ENCODE measurements around the gene TENT4A.

TENT4A gene

GRCh38 chr5:6725421-6725820 lies 12.2 kb downstream of the TENT4A start:
- Histone ChIP-seq H3K36me3 (ENCODE audit: insufficient read depth, low read length) (peaks cover 12% of the 10 kb centered on the region; the same call in 1 of the 2 replicates), H3K4me1 (ENCODE audit: insufficient read depth, low read length) (peaks cover 16% of the 10 kb centered on the region), H3K9me3 (ENCODE audit: insufficient read depth, low read depth, low read length) (no peaks in the 10 kb centered on the region)

DNA sequence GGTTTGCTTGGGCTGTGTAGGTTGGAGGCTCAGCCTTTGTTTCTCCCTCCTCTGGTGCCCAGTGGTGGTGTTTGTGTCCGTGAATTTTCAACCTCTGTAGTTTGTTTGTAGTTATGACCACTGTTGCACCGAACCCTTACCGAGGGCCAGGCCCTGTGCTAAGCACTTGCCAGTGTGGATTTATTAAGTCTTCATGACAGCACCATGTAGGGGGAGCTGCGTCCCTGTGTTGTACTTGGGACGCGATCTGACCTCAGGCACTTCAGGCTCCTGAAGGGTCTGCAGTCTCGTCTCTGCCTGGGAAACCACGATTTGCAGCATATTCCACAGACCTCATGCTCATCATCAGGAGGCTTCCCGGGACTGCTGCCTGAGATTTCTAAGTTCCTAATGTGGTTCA lies 12.8 kb downstream of the TENT4A start:
- no peak overlapping the region for H3K27ac ChIP-seq (ENCODE audit: low read depth, low read length)
- H3K36me3 ChIP-seq (ENCODE audit: insufficient read depth, low read length), result peaks cover 12% of the 10 kb centered on the region; the same call in 1 of the 2 replicates
- no peak overlapping the region for H3K9ac ChIP-seq (ENCODE audit: low read depth, low read length)
- H3K4me1 ChIP-seq (ENCODE audit: insufficient read depth, low read length), result peaks cover 13% of the 10 kb centered on the region
- H3K4me3 ChIP-seq (ENCODE audit: low read length), result no peak overlapping the region
- WGBS, result 90% methylated on average over 9 of the region's 9 CpGs
- H3K27me3 ChIP-seq (ENCODE audit: insufficient read depth, low read length), result no peaks in the 10 kb centered on the region
- no peaks in the 10 kb centered on the region for H3K9me3 ChIP-seq (ENCODE audit: insufficient read depth, low read depth, low read length)

More at GRCh38 chr5:6725421-6725820, 12.2 kb downstream of the TENT4A start:
- H3K27me3 ChIP-seq (ENCODE audit: insufficient read depth, low read length), result no peaks in the 10 kb centered on the region
- no peak overlapping the region for H3K9ac ChIP-seq (ENCODE audit: low read depth, low read length)
- 91% methylated on average over 3 of the region's 4 CpGs for WGBS
- H3K4me3 ChIP-seq (ENCODE audit: low read length), result no peak overlapping the region
- no peak overlapping the region for H3K27ac ChIP-seq (ENCODE audit: low read depth, low read length)

DNA sequence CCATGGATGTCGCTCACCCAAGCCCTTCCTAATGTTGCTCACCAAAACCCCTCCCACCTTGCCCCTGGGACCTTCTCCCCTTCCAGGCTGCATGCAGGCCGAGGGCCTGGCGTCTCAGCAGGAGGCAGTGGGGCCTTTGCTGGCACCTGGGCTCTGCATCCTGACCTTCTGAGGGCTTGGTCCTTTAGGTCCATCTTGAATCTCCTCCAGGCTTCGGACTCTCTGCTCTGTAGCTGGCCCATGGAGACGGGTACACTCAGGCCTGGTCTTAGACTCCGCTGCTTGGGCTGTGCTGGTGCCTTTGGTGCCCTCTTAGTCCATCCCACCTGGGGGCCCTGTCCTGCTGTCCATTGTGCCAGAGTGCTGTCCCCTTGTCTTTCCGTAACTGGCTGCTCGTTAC lies 14.0 kb downstream of the TENT4A start:
- Histone ChIP-seq H3K36me3 (ENCODE audit: insufficient read depth, low read length) (peaks cover 12% of the 10 kb centered on the region; the same call in 1 of the 2 replicates), H3K4me1 (ENCODE audit: insufficient read depth, low read length) (peaks cover 9% of the 10 kb centered on the region), H3K4me3 (ENCODE audit: low read length) (no peak overlapping the region), H3K27ac (ENCODE audit: low read depth, low read length) (no peak overlapping the region), H3K27me3 (ENCODE audit: insufficient read depth, low read length) (no peaks in the 10 kb centered on the region), H3K9me3 (ENCODE audit: insufficient read depth, low read depth, low read length) (no peaks in the 10 kb centered on the region), H3K9ac (ENCODE audit: low read depth, low read length) (no peak overlapping the region)
- 95% methylated on average over 8 of the region's 8 CpGs for WGBS

- Histone ChIP-seq H3K27me3 (ENCODE audit: insufficient read depth, low read length) (no peaks in the 10 kb centered on the region), H3K9ac (ENCODE audit: low read depth, low read length) (no peak overlapping the region), H3K27ac (ENCODE audit: low read depth, low read length) (no peak overlapping the region), H3K4me3 (ENCODE audit: low read length) (no peak overlapping the region), H3K36me3 (ENCODE audit: insufficient read depth, low read length) (peaks cover 12% of the 10 kb centered on the region; the same call in 1 of the 2 replicates), H3K9me3 (ENCODE audit: insufficient read depth, low read depth, low read length) (no peaks in the 10 kb centered on the region), H3K4me1 (ENCODE audit: insufficient read depth, low read length) (peaks cover 6% of the 10 kb centered on the region; the same call in 1 of the 2 replicates)
- WGBS, result 78% methylated on average over 17 of the region's 17 CpGs
Observed at GRCh38 chr5:6728011-6728794, 15.0 kb downstream of the TENT4A start.

- Histone ChIP-seq H3K9me3 (ENCODE audit: insufficient read depth, low read depth, low read length) (no peaks in the 10 kb centered on the region), H3K36me3 (ENCODE audit: insufficient read depth, low read length) (peaks cover 7% of the 10 kb centered on the region; the same call in 1 of the 2 replicates), H3K27ac (ENCODE audit: low read depth, low read length) (no peak overlapping the region), H3K9ac (ENCODE audit: low read depth, low read length) (no peak overlapping the region), H3K4me1 (ENCODE audit: insufficient read depth, low read length) (peaks cover 6% of the 10 kb centered on the region; the same call in 1 of the 2 replicates), H3K27me3 (ENCODE audit: insufficient read depth, low read length) (no peaks in the 10 kb centered on the region), H3K4me3 (ENCODE audit: low read length) (no peak overlapping the region)
- no CpG with 5 or more reads among the region's 1 CpG for WGBS
Observed at GRCh38 chr5:6728795-6729183, 15.6 kb downstream of the TENT4A start.

DNA sequence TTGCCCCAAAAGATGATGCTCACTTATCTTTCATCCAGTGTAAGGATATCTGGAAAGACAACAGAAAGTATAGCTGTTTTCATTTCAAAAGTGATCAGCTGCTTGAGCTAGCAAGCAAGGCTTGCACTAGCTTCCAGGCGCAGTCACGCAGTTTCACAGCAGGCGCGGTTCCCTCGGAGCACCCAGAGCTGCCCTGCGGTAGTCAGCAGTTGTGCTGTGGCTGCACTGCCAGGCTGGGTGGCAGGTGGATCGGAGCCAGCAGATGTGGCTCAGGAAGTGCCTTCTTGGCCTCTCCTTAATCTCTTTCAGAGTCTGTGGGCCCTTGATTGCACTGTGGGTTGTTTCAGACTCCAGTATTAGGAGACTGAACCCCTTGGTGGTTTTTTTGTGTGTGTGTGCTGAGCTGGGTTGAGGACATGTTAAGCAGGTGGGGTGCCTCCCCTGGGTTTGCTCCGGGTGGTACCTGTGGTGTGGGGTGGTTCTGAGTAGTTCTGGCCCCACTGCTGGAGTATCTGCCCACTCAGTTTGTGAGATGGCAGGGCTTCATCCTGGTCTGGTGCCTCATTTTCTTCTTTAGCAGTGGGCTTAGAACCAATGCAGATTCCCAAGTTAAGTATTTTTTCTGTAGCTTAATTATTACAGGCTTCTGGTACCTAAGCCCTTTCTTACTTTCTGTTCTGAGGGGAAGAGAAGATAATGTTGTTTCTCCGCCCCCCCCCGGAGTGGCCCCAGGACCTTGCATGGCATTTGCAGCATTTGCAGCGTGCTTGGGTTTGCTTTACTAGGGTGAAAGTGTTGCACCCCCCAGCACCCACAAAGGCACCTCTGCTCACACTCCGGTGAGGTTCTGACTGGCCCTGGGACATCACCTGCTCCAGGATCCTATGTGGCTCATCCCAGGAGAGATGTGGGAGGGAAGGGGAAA lies 16.4 kb downstream of the TENT4A start:
- 96% methylated on average over 9 of the region's 12 CpGs for WGBS
- Histone ChIP-seq H3K27ac (ENCODE audit: low read depth, low read length) (no peak overlapping the region), H3K4me3 (ENCODE audit: low read length) (no peak overlapping the region)

DNA sequence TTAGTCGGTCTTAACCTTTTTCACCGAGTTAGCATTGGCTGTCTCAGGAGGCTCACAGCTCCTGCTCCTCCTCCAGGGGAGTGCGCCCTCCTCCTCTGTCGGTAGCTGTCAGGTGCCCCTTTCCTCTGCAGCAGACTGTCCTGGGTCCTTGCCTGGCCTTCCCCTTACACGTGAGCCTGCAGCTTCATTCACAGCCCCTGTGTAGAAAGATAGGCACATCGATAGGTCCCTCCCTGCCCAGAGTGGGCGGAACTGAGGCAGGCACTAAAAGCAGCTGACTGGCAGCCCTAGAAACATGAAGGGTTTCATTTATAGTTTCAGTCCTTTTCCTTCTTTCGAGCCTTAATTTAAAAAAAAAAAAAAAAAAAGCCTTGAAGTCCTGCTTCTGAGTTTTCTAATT lies 17.2 kb downstream of the TENT4A start:
- WGBS, result 70% methylated on average over 8 of the region's 8 CpGs
- Histone ChIP-seq H3K36me3 (ENCODE audit: insufficient read depth, low read length) (no peaks in the 10 kb centered on the region), H3K4me1 (ENCODE audit: insufficient read depth, low read length) (peaks cover 6% of the 10 kb centered on the region; the same call in 1 of the 2 replicates), H3K9me3 (ENCODE audit: insufficient read depth, low read depth, low read length) (no peaks in the 10 kb centered on the region), H3K4me3 (ENCODE audit: low read length) (no peak overlapping the region), H3K9ac (ENCODE audit: low read depth, low read length) (no peak overlapping the region), H3K27me3 (ENCODE audit: insufficient read depth, low read length) (no peaks in the 10 kb centered on the region), H3K27ac (ENCODE audit: low read depth, low read length) (no peak overlapping the region)

More for the DNA sequence above, 16.4 kb downstream of the TENT4A start:
- Histone ChIP-seq H3K9ac (ENCODE audit: low read depth, low read length) (no peak overlapping the region), H3K27me3 (ENCODE audit: insufficient read depth, low read length) (no peaks in the 10 kb centered on the region), H3K36me3 (ENCODE audit: insufficient read depth, low read length) (no peaks in the 10 kb centered on the region; the same call in 1 of the 2 replicates), H3K9me3 (ENCODE audit: insufficient read depth, low read depth, low read length) (no peaks in the 10 kb centered on the region), H3K4me1 (ENCODE audit: insufficient read depth, low read length) (peaks cover 6% of the 10 kb centered on the region; the same call in 1 of the 2 replicates)

- 91% methylated on average over 3 of the region's 3 CpGs for WGBS
- Histone ChIP-seq H3K27me3 (ENCODE audit: insufficient read depth, low read length) (no peaks in the 10 kb centered on the region), H3K27ac (ENCODE audit: low read depth, low read length) (no peak overlapping the region), H3K4me1 (ENCODE audit: insufficient read depth, low read length) (peaks cover 6% of the 10 kb centered on the region; the same call in 1 of the 2 replicates), H3K9ac (ENCODE audit: low read depth, low read length) (no peak overlapping the region), H3K36me3 (ENCODE audit: insufficient read depth, low read length) (no peaks in the 10 kb centered on the region), H3K9me3 (ENCODE audit: insufficient read depth, low read depth, low read length) (no peaks in the 10 kb centered on the region), H3K4me3 (ENCODE audit: low read length) (no peak overlapping the region)
Observed at GRCh38 chr5:6730807-6731206, 17.6 kb downstream of the TENT4A start.

DNA sequence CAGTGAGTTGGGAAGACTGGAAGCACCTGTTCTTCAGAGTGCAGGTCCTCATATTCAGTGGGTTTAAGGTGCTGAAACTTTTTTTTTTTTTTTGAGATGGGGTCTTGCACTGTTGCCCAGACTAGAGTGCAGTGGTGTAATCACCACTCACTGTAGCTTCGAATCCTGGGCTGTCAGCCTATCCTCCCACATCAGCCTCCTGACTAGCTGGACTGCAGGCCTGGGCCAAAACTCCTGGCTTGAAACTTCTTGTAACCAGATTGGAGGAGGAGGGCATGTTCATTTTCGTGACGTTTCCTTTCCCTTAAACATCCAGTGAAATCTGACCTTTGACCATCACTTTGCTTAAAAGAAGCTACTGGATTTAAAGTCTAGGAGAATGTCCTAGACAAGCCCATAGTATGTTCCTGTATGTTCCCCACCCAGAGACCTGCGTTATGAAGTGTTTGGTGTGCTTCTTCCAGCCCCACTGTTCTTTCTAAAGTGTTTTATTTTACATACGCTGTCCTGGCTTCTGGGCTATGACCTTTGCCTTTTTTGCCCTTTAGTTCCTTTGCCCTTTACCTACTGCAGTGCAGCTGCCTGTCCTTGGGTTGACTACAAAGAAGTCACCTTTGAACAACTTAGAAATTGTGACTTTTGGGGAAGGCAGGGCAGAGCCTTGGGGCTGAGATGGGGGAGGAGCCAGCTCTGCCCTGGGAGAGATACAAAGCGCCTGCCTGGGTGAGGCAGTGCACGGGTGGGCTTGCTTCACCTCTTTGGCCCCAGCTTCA lies 18.4 kb downstream of the TENT4A start:
- Histone ChIP-seq H3K9me3 (ENCODE audit: insufficient read depth, low read depth, low read length) (no peaks in the 10 kb centered on the region), H3K27me3 (ENCODE audit: insufficient read depth, low read length) (no peaks in the 10 kb centered on the region), H3K4me1 (ENCODE audit: insufficient read depth, low read length) (peaks cover 6% of the 10 kb centered on the region; the same call in 1 of the 2 replicates), H3K4me3 (ENCODE audit: low read length) (no peak overlapping the region), H3K27ac (ENCODE audit: low read depth, low read length) (no peak overlapping the region), H3K36me3 (ENCODE audit: insufficient read depth, low read length) (no peaks in the 10 kb centered on the region), H3K9ac (ENCODE audit: low read depth, low read length) (no peak overlapping the region)
- 93% methylated on average over 7 of the region's 7 CpGs for WGBS

DNA sequence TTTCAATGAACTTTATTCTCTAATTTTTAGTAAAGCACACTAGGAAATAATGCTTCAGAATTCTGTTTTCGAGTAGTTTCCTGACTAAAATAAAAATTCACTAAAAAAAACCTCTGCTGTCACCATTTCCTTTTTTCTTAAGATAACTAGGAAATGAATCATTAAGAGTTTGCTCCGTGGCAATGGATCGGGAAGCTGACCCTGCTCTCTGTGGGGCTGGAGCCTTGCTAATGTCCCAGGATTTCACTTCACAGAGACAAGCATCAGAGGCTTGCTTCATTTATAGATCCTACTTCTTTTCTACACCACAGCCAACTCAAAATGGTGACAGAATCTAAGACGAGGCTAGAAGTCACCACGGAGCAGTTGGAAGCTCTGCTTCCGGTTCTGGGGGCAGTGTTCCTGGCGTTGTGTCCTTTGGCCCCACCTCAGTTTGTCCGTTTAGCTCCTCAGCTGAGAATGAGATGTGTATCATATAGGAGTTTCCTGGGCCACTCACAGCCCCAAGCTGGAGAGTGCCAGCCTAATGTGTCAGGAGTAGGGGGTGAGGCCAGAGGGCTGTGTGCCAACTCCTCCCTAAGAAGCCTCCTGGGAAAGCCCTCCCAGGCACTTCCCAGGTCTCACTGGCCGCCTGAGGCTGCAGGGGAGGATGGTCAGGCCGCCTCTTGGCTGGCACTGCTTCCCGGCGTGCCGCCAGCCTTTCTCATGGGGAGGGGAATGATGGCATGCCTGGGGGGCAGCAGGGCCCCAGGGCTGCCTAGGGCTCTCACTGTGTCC lies 19.6 kb downstream of the TENT4A start:
- peaks cover 6% of the 10 kb centered on the region; the same call in 1 of the 2 replicates for H3K4me1 ChIP-seq (ENCODE audit: insufficient read depth, low read length)
- 89% methylated on average over 13 of the region's 13 CpGs for WGBS
- no peak overlapping the region for H3K4me3 ChIP-seq (ENCODE audit: low read length)
- H3K36me3 ChIP-seq (ENCODE audit: insufficient read depth, low read length), result peaks cover 6% of the 10 kb centered on the region
- H3K9me3 ChIP-seq (ENCODE audit: insufficient read depth, low read depth, low read length), result no peaks in the 10 kb centered on the region
- no peaks in the 10 kb centered on the region for H3K27me3 ChIP-seq (ENCODE audit: insufficient read depth, low read length)
- no peak overlapping the region for H3K27ac ChIP-seq (ENCODE audit: low read depth, low read length)
- no peak overlapping the region; the same call in 1 of the 2 replicates for H3K9ac ChIP-seq (ENCODE audit: low read depth, low read length)
